CD4-positive, CD25-positive, alpha-beta regulatory T cell (primary cell): ENCODE measurements around the gene CPSF7. TPM values are rescaled to one million over a fixed set of nuclear protein-coding genes. Genes with fewer than 3 reads are reported as not detected.
A peak's percentile ranks its signal among the peaks of the same experiment; 100 is the strongest.
"Not testable (repeated sequence)": the region's sequence is repeated elsewhere in the genome, so short reads cannot be mapped to it uniquely, and the experiment has no call there.

Source experiments
- ATAC-seq, 2 donors: fragments of 150-1000 bp; cut with Tn5 transposase; one replicate each; pipeline ENCODE4 v1.10.0; 2021; ENCODE audit warnings: low read depth in 2 of 2, moderate number of reproducible peaks in 2 of 2, moderate library complexity in 1 of 2
- DNase-seq, 3 donors: peaks; one replicate each; pipeline versions ENCODE4 v3.0.0 to v3.0.0-alpha.2; 2012 to 2022; ENCODE audit warnings: mixed read lengths in 1 of 3
- H3K27ac ChIP-seq: one replicate; pipeline ENCODE4 v1.7.0; 2013; ENCODE audit warnings: mild to moderate bottlenecking, low read length; ENCODE audit not compliant: insufficient read depth, poor library complexity, severe bottlenecking
- H3K27me3 ChIP-seq: one replicate; pipeline ENCODE4 v1.7.0; 2013; ENCODE audit warnings: low read length; ENCODE audit not compliant: control insufficient read depth, insufficient read depth
- H3K36me3 ChIP-seq: one replicate; pipeline ENCODE4 v1.7.0; 2013; ENCODE audit warnings: mild to moderate bottlenecking, low read length, moderate library complexity; ENCODE audit not compliant: control insufficient read depth, insufficient read depth
- H3K4me1 ChIP-seq: 2 replicates; pipeline ENCODE4 v1.7.0; 2013; ENCODE audit warnings: mild to moderate bottlenecking, low read length; ENCODE audit not compliant: insufficient read depth, control insufficient read depth, poor library complexity, severe bottlenecking
- H3K4me3 ChIP-seq: one replicate; pipeline ENCODE4 v1.7.0; 2013; ENCODE audit warnings: low read depth, mild to moderate bottlenecking, low read length, moderate library complexity
- H3K9me3 ChIP-seq, 2 experiments: 1 replicate in 1 of 2; 2 replicates in 1 of 2; pipeline ENCODE4 v1.7.0; 2013; ENCODE audit warnings: low read length in 2 of 2, mild to moderate bottlenecking in 1 of 2, moderate library complexity in 1 of 2; ENCODE audit not compliant: control insufficient read depth in 2 of 2
- H3K27ac Mint-ChIP-seq, 3 donors: one replicate each; pipeline ENCODE4 v1.8.0; 2020 to 2022; ENCODE audit warnings: mild to moderate bottlenecking in 3 of 3, mixed read lengths in 3 of 3, moderate library complexity in 2 of 3
- H3K27me3 Mint-ChIP-seq: one replicate; pipeline ENCODE4 v1.8.0; 2022; ENCODE audit warnings: mild to moderate bottlenecking, mixed read lengths
- H3K36me3 Mint-ChIP-seq: one replicate; pipeline ENCODE4 v1.8.0; 2020; ENCODE audit warnings: mixed read lengths
- H3K4me1 Mint-ChIP-seq, 4 donors: one replicate each; pipeline ENCODE4 v1.8.0; 2020 to 2022; ENCODE audit warnings: mixed read lengths in 4 of 4, mild to moderate bottlenecking in 1 of 4
- H3K4me3 Mint-ChIP-seq, 4 donors: one replicate each; pipeline ENCODE4 v1.8.0; 2020 to 2022; ENCODE audit warnings: mild to moderate bottlenecking in 4 of 4, mixed read lengths in 4 of 4, moderate library complexity in 3 of 4
- H3K9me3 Mint-ChIP-seq, 7 donors: one replicate each; pipeline ENCODE4 v1.8.0; 2020 to 2022; ENCODE audit warnings: mixed read lengths in 7 of 7, mild to moderate bottlenecking in 3 of 7, moderate library complexity in 2 of 7
- polyA plus RNA-seq, 4 donors: library from polyadenylated mRNA; unstranded; fragments of 300-500 nt; fragmentation: Illumina TruSeq; gene quantifications; one replicate each; pipeline ENCODE4 v1.2.3, GENCODE V29; 2021
- total RNA-seq: library from RNA; stranded (reverse); gene quantifications from one replicate; pipeline ENCODE4 v1.2.3, GENCODE V29; 2022

Gene CPSF7
- total and polyA plus RNA-seq, 5 donors from 2014 or later, result 23.5 to 111 (median 26.0) TPM

DNA sequence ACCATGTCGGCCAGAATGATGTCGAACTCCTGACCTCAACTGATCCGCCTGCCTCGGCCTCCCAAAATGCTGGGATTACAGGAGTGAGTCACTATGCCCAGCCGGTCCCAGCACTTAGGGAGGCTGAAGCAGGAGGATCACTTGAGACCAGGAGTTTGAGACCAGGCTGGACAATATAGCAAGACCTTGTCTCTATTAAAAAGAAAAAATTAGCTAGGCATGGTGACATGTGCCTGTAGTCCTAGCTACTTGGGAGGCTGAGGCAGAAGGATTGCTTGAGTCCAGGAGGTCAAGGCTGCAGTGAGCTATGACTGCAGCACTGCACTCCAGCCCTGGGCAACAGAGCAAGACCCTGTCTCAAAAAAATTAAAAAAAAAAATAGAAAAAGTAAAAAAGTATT, 45.9 kb downstream of the CPSF7 start:
- H3K4me1 ChIP-seq, H3K4me1 Mint-ChIP-seq: not testable (repeated sequence)

DNA sequence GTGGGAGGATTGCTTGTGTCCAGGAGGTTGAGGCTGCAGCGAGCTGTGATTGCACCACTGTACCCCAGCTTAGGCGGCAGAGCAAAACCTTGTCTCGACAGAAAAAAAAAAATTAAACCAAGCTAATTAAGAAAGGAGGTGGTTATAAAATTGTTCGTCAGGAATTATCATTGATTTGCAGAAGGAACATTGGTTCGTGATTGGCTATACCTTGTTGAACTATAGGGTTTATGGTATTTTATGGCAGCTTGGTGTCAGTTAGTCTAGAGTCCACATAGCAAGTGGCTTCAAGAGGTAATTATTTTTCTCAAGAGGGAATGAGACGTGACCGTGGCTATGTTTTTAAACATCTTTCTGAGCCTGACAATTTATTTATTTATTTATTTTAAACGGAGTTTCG, 48.9 kb downstream of the CPSF7 start:
- no peaks in the 10 kb centered on the region for H3K9me3 Mint-ChIP-seq
- H3K27me3 ChIP-seq, result no peaks in the 10 kb centered on the region
- H3K27ac ChIP-seq, result no peak overlapping the region
- H3K4me3 Mint-ChIP-seq, result no peak overlapping the region
- ATAC-seq, result no peak
- no peaks in the 10 kb centered on the region for H3K4me1 ChIP-seq
- H3K9me3 ChIP-seq, result no peaks in the 10 kb centered on the region
- peaks cover 0 to 13% (median 7%) of the 10 kb centered on the region in 4 donors for H3K4me1 Mint-ChIP-seq
- no peaks in the 10 kb centered on the region for H3K36me3 ChIP-seq
- H3K27ac Mint-ChIP-seq, result no peak overlapping the region
- no peak for DNase-seq
- H3K36me3 Mint-ChIP-seq, result peaks cover 9% of the 10 kb centered on the region
- H3K27me3 Mint-ChIP-seq, result no peaks in the 10 kb centered on the region
- H3K4me3 ChIP-seq, result no peak overlapping the region

More for the DNA sequence above, 45.9 kb downstream of the CPSF7 start:
- not testable (repeated sequence) for H3K27ac ChIP-seq, H3K9me3 Mint-ChIP-seq, H3K36me3 Mint-ChIP-seq, H3K27me3 Mint-ChIP-seq, H3K9me3 ChIP-seq, H3K4me3 Mint-ChIP-seq, DNase-seq, H3K4me3 ChIP-seq, H3K36me3 ChIP-seq, ATAC-seq, H3K27ac Mint-ChIP-seq, H3K27me3 ChIP-seq

DNA sequence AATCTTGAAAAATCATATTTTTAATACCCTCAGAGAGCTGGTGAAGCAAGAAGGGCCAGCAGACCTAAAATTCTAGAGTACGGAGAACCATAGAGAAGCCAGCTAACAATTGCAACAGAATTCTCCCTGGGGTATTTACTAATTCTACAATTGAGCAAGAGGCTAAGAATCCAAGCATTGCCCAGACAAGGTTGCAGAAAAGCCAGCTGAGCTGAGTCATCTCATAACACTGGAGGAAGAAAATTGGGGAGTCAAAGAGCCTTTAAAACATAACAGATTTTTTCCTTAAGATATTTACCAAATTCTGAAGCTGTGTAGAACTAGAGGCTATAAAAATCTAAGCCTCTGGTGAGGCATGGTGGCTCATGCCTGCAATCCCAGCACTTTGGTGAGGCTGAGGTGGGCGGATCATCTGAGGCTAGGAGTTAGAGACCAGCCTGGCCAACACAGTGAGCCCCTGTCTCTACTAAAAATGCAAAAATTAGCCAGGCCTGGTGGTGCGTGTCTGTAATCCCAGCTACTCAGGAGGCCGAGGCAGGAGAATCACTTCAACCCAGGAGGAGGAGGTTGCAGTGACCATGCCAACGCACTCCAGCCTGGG, 51.0 kb downstream of the CPSF7 start:
- Mint-ChIP-seq H3K27me3 (no peaks in the 10 kb centered on the region), H3K36me3 (peaks cover 12% of the 10 kb centered on the region), H3K9me3 (no peaks in the 10 kb centered on the region), H3K27ac (no peak overlapping the region), H3K4me3 (no peak overlapping the region), H3K4me1 (peaks cover 0 to 6% (median 0%) of the 10 kb centered on the region in 4 donors)
- Histone ChIP-seq H3K36me3 (no peaks in the 10 kb centered on the region), H3K4me1 (no peaks in the 10 kb centered on the region), H3K4me3 (no peak overlapping the region), H3K27ac (no peak overlapping the region), H3K9me3 (no peaks in the 10 kb centered on the region), H3K27me3 (no peaks in the 10 kb centered on the region)
- no peak for DNase-seq
- ATAC-seq, result no peak

DNA sequence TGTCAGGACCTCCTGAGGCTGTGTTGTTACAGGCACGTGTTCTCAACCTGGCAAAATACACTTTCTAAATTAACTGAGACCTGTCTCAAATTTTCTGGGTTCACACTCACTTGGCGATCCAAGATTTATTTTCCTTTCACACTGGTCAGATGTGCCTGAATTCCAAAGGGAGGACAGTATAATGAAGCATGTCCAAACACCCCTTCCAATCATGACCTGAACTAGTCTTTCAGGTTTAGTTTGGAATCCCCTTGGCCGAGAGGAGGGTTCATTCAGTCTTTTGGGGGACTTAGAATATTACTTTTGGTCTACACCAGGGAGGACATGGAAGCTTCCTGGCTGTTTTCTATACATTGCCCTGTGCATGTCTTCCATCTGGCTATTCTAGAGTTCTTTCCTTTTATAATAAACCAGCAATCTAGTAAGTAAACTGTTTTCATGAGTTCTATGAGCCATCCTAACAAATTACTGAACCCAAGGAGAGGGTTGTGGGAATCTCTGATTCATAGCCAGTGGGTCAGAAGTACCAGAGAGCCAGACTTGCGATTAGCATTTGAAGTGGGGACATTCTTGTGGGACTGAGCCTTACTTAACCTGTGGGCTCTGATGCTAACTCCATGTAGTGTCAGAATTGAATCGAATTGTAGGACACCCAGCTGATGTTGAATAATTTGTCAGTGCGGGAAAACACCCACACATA, 52.2 kb downstream of the CPSF7 start:
- H3K9me3 Mint-ChIP-seq, result no peaks in the 10 kb centered on the region
- H3K4me3 ChIP-seq, result no peak overlapping the region
- no peaks in the 10 kb centered on the region for H3K4me1 ChIP-seq
- H3K27me3 Mint-ChIP-seq, result no peaks in the 10 kb centered on the region
- H3K27me3 ChIP-seq, result no peaks in the 10 kb centered on the region
- peak overlapping the region in 1 of 3 donors; percentile 13 for H3K27ac Mint-ChIP-seq
- no peak overlapping the region for H3K27ac ChIP-seq
- no peaks in the 10 kb centered on the region for H3K36me3 ChIP-seq
- DNase-seq, result no peak
- no peaks in the 10 kb centered on the region for H3K9me3 ChIP-seq
- peaks cover 0 to 6% (median 0%) of the 10 kb centered on the region in 4 donors for H3K4me1 Mint-ChIP-seq
- peaks cover 12% of the 10 kb centered on the region for H3K36me3 Mint-ChIP-seq
- no peak overlapping the region for H3K4me3 Mint-ChIP-seq
- no peak for ATAC-seq

DNA sequence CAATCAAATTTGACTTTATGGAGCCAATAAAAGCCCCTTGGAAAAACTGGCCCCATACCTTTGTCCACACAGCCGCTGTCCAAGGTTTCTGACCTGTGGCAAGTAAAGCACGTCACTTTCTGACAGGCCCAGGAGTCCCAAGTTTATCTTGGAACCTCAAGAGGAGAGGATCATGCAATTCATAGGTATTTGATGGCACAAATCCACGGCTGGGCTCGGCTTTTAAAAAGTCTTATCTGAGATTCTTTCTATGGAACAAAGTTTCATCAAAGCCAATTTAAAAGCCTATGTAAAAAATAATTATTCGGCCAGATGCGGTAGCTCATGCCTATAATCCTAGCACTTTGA, 54.0 kb downstream of the CPSF7 start:
- Mint-ChIP-seq H3K27me3 (no peaks in the 10 kb centered on the region), H3K27ac (no peak overlapping the region), H3K9me3 (no peaks in the 10 kb centered on the region), H3K4me3 (no peak overlapping the region), H3K4me1 (peaks cover 0 to 6% (median 3%) of the 10 kb centered on the region in 4 donors), H3K36me3 (peaks cover 12% of the 10 kb centered on the region)
- DNase-seq, result no peak
- ATAC-seq, result no peak
- Histone ChIP-seq H3K36me3 (peaks cover under 1% of the 10 kb centered on the region), H3K27ac (no peak overlapping the region), H3K27me3 (no peaks in the 10 kb centered on the region), H3K9me3 (no peaks in the 10 kb centered on the region), H3K4me3 (no peak overlapping the region), H3K4me1 (no peaks in the 10 kb centered on the region)

DNA sequence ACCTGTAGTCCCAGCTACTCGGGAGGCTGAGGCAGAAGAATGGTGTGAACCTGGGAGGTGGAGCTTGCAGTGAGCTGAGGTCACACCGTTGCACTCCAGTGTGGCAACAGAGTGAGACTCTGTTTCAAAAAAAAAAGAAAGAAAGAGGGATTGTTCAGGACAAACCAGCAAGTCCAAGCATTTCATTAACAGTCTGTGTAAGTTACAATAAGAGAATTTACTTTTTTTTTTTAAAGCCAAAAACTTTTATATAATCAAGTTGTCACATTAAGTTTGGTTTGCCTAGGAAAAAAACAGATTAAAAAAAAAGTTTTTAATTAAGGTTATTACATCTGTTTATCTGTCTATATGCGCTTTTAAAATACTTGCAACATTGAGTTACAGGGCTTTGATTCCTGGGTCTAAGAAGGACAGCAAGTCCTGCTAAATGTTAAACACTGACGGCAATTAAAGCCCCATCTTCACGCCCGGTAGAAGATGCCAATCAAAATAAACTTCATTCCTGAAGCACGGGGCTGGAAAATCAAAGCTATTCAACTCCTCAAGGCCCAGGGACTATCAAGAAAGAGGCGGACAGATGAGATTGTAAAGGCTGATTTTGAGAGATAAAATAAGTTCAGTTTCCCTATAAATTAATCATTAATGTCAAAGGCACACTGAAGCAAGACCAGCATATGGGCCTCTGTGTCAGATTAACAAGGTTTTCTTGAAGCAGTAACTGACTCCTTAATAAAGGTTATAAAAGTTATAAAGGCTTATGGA, 56.9 kb downstream of the CPSF7 start:
- Histone ChIP-seq H3K27me3 (no peaks in the 10 kb centered on the region), H3K27ac (no peak overlapping the region), H3K4me1 (no peaks in the 10 kb centered on the region), H3K9me3 (no peaks in the 10 kb centered on the region), H3K36me3 (peaks cover 27% of the 10 kb centered on the region), H3K4me3 (no peak overlapping the region)
- H3K9me3 Mint-ChIP-seq, result no peaks in the 10 kb centered on the region
- DNase-seq (no peak), ATAC-seq (no peak)
- no peaks in the 10 kb centered on the region for H3K27me3 Mint-ChIP-seq
- peaks cover 0 to 5% (median under 1%) of the 10 kb centered on the region in 4 donors for H3K4me1 Mint-ChIP-seq
- H3K4me3 Mint-ChIP-seq, result no peak overlapping the region
- no peak overlapping the region for H3K27ac Mint-ChIP-seq
- H3K36me3 Mint-ChIP-seq, result peaks cover 32% of the 10 kb centered on the region

DNA sequence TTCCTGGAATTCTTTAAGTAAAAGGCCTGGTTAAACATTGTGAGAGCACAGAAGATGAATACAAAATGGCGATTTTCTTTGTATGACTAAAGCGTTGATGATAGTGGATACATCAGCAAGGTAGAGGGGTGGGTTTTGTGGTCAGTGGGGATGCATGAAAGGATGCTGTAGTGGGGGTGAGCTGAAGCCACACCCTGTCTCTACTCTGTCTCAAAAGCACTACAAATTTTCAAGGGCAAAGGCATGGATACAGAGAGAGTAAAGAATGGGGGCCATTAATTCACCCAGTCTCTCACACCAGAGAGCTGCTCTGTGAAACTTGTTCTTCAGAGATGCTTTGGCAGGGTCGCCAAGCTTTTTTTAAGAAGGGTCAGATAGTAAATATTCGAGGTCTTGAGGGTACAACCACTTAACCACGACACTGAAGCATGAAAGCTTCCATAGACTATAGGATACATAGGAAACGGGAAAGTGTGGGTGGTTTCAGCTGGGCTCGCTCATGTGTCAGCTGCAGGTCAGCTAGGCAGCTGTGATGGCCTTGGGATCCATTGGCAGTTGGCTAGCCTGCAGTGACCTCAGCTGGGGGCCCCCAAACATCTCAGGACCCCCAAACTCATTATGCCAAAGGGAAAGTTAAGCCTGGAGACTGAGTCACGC, 59.3 kb downstream of the CPSF7 start:
- H3K9me3 ChIP-seq, result no peaks in the 10 kb centered on the region
- no peak for DNase-seq
- no peaks in the 10 kb centered on the region for H3K27me3 ChIP-seq
- H3K27ac ChIP-seq, result no peak overlapping the region
- Mint-ChIP-seq H3K4me1 (peaks cover 0 to 5% (median under 1%) of the 10 kb centered on the region in 4 donors), H3K4me3 (no peak overlapping the region), H3K36me3 (peaks cover 27% of the 10 kb centered on the region), H3K9me3 (no peaks in the 10 kb centered on the region), H3K27me3 (no peaks in the 10 kb centered on the region), H3K27ac (no peak overlapping the region)
- peaks cover 48% of the 10 kb centered on the region for H3K36me3 ChIP-seq
- no peak overlapping the region for H3K4me3 ChIP-seq
- ATAC-seq, result no peak
- no peaks in the 10 kb centered on the region for H3K4me1 ChIP-seq
